ENCODE measurements around the gene SLBP. TPM values are rescaled to one million over a fixed set of nuclear protein-coding genes. Genes with fewer than 3 reads are reported as not detected.
A peak's percentile ranks its signal among the peaks of the same experiment; 100 is the strongest.
"Not testable (repeated sequence)": the region's sequence is repeated elsewhere in the genome, so short reads cannot be mapped to it uniquely, and the experiment has no call there.

Gene SLBP
- total RNA-seq, 1 donor from 2014 or later = 51.9 TPM

GRCh38 chr4:1711571-1712215 lies 426 bp downstream of the SLBP start:
- peak; percentile 33 for DNase-seq (ENCODE audit: low read depth)

- no peak for DNase-seq (ENCODE audit: low read depth)
These were observed 1.0 kb downstream of the SLBP start for GRCh38 chr4:1711055-1711570.

- DNase-seq (ENCODE audit: low read depth) = no peak
These were observed 3.5 kb downstream of the SLBP start for GRCh38 chr4:1708581-1708980.

- DNase-seq (ENCODE audit: low read depth) = no peak
These were observed 5.8 kb downstream of the SLBP start for GRCh38 chr4:1706358-1706757.

- DNase-seq (ENCODE audit: low read depth) = no peak
These were observed 6.4 kb downstream of the SLBP start for GRCh38 chr4:1705732-1706131.

GRCh38 chr4:1703867-1704266 lies 8.3 kb downstream of the SLBP start:
- no peak for DNase-seq (ENCODE audit: low read depth)

GRCh38 chr4:1701671-1702070 lies 10.4 kb downstream of the SLBP start:
- not testable (repeated sequence) for DNase-seq (ENCODE audit: low read depth)

GRCh38 chr4:1695913-1696312 lies 16.2 kb downstream of the SLBP start:
- DNase-seq (ENCODE audit: low read depth) = no peak

- DNase-seq (ENCODE audit: low read depth) = peak; percentile 71
These were observed 18.8 kb downstream of the SLBP start for GRCh38 chr4:1693131-1693896.

GRCh38 chr4:1691737-1692373 lies 20.3 kb downstream of the SLBP start:
- no peak for DNase-seq (ENCODE audit: low read depth)

- DNase-seq (ENCODE audit: low read depth) = no peak
These were observed 21.4 kb downstream of the SLBP start for GRCh38 chr4:1690698-1691097.

GRCh38 chr4:1686440-1687036 lies 25.6 kb downstream of the SLBP start:
- DNase-seq (ENCODE audit: low read depth) = no peak

- peak; percentile 91 for DNase-seq (ENCODE audit: low read depth)
These were observed 26.6 kb downstream of the SLBP start for GRCh38 chr4:1685235-1686150.

- DNase-seq (ENCODE audit: low read depth) = no peak
These were observed 27.4 kb downstream of the SLBP start for GRCh38 chr4:1684506-1685234.

- DNase-seq (ENCODE audit: low read depth) = peak; percentile 27
These were observed 28.2 kb downstream of the SLBP start, which contains the start of gene FAM53A for GRCh38 chr4:1683736-1684505. Gene FAM53A (minus strand): TSS chr4:1684313. CDS start chr4:1668741, 15,572 bp downstream.

- peak; percentile 77 for DNase-seq (ENCODE audit: low read depth)
These were observed 28.8 kb downstream of the SLBP start for GRCh38 chr4:1683261-1683735.

- DNase-seq (ENCODE audit: low read depth) = no peak
These were observed 29.3 kb downstream of the SLBP start for GRCh38 chr4:1682860-1683259.

GRCh38 chr4:1678244-1678643 lies 33.9 kb downstream of the SLBP start:
- no peak for DNase-seq (ENCODE audit: low read depth)
